Stimulated activated naive CD8-positive, alpha-beta T cell treated with anti-CD3 and anti-CD28 coated beads, Interleukin-15, amount 100 ng/mL, for 72 hours (primary cell): Measurements from ENCODE around the gene FRYL.
"Not testable (repeated sequence)": the region's sequence is repeated elsewhere in the genome, so short reads cannot be mapped to it uniquely, and the experiment has no call there.

Experiments used
- ATAC-seq: fragments of 150-1000 bp; cut with Tn5 transposase; 2 replicates; pipeline ENCODE4 v1.10.0; 2021; ENCODE audit warnings: mild to moderate bottlenecking, moderate library complexity
- DNase-seq, 2 donors: peaks; one replicate each; pipeline ENCODE4 v3.0.0; 2021 to 2022
- H3K27ac Mint-ChIP-seq, 2 donors: one replicate each; pipeline ENCODE4 v1.8.0; 2022; ENCODE audit warnings: mild to moderate bottlenecking in 2 of 2, mixed read lengths in 2 of 2, moderate library complexity in 2 of 2
- H3K27me3 Mint-ChIP-seq: one replicate; pipeline ENCODE4 v1.8.0; 2022; ENCODE audit warnings: mixed read lengths
- H3K4me1 Mint-ChIP-seq: one replicate; pipeline ENCODE4 v1.8.0; 2022; ENCODE audit warnings: mild to moderate bottlenecking, mixed read lengths
- H3K4me3 Mint-ChIP-seq, 2 donors: one replicate each; pipeline ENCODE4 v1.8.0; 2022; ENCODE audit warnings: mild to moderate bottlenecking in 2 of 2, mixed read lengths in 2 of 2, moderate library complexity in 1 of 2
- H3K9me3 Mint-ChIP-seq, 2 donors: one replicate each; pipeline ENCODE4 v1.8.0; 2022; ENCODE audit warnings: mixed read lengths in 2 of 2

FRYL gene

GRCh38 chr4:48704091-48704802, 75.8 kb downstream of the FRYL start:
- H3K27ac Mint-ChIP-seq, result no peak overlapping the region
- no peak overlapping the region for H3K4me3 Mint-ChIP-seq
- no peak for DNase-seq
- peaks cover 41% of the 10 kb centered on the region for H3K4me1 Mint-ChIP-seq
- H3K9me3 Mint-ChIP-seq, result no peaks in the 10 kb centered on the region
- H3K27me3 Mint-ChIP-seq, result no peaks in the 10 kb centered on the region
- ATAC-seq, result no peak

GRCh38 chr4:48699475-48699874, 80.6 kb downstream of the FRYL start:
- Mint-ChIP-seq H3K4me1 (peaks cover 69% of the 10 kb centered on the region), H3K4me3 (peak overlapping the region; percentile 26 to 65), H3K27ac (no peak overlapping the region), H3K9me3 (no peaks in the 10 kb centered on the region), H3K27me3 (no peaks in the 10 kb centered on the region)
- DNase-seq (no peak), ATAC-seq (peak; percentile 7)

DNA sequence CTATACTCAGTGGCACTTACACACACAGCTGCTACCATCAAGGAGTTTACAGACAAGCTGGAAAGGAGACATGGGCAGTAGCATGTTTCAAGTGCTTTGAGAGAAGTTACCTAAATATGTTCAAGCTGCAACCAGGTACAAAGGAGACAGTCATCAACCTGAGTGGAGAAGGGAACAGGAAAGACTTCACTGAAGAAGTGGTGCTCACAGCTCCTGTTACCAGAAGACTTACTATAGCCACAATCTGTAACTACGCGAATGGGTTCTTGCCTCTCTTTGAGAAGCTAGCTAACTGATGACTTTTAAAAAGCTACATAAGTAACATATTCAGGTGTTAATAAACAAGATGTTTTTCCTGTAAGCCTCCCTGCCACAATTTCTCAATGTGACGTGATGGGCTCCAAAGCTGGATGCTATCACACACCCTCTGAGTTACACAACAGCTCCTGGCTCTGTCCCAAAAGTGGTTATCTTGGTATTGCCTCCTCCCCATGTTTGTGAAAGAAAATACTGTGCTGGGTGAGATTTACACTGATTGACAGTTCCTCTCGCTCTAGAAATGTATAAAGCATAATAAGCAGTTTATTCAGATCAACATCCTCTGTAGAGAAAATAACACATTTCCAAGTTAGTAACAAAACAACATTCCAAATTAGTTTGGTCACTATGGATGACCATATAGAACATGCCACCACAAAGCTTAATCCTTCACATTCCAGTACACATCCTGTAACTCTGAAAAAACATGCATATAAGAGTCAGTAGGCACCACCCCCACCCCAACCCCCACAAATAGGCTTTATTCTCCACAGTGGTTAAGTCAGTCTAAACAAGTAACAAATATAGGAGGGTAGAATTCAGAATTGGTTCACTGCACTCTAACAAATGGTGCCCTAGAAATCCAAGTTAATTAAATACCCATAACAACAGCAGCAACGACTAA, 81.8 kb downstream of the FRYL start:
- Mint-ChIP-seq H3K27ac (peak overlapping the region in 1 of 2 donors; percentile 21), H3K9me3 (no peaks in the 10 kb centered on the region), H3K27me3 (no peaks in the 10 kb centered on the region), H3K4me1 (peaks cover 61% of the 10 kb centered on the region), H3K4me3 (no peak overlapping the region)
- no peak for DNase-seq
- ATAC-seq, result no peak

- not testable (repeated sequence) for H3K4me3 Mint-ChIP-seq, H3K27me3 Mint-ChIP-seq, ATAC-seq, DNase-seq, H3K9me3 Mint-ChIP-seq
- Mint-ChIP-seq H3K4me1 (peaks cover 64% of the 10 kb centered on the region), H3K27ac (peak overlapping the region in 1 of 2 donors; percentile 21)
Observed at GRCh38 chr4:48697516-48697915, 82.6 kb downstream of the FRYL start.

- no peak for ATAC-seq
- Mint-ChIP-seq H3K4me3 (no peak overlapping the region), H3K27me3 (no peaks in the 10 kb centered on the region), H3K9me3 (no peaks in the 10 kb centered on the region), H3K4me1 (peaks cover 60% of the 10 kb centered on the region), H3K27ac (no peak overlapping the region)
- no peak for DNase-seq
Observed at GRCh38 chr4:48694824-48695223, 85.3 kb downstream of the FRYL start.

DNA sequence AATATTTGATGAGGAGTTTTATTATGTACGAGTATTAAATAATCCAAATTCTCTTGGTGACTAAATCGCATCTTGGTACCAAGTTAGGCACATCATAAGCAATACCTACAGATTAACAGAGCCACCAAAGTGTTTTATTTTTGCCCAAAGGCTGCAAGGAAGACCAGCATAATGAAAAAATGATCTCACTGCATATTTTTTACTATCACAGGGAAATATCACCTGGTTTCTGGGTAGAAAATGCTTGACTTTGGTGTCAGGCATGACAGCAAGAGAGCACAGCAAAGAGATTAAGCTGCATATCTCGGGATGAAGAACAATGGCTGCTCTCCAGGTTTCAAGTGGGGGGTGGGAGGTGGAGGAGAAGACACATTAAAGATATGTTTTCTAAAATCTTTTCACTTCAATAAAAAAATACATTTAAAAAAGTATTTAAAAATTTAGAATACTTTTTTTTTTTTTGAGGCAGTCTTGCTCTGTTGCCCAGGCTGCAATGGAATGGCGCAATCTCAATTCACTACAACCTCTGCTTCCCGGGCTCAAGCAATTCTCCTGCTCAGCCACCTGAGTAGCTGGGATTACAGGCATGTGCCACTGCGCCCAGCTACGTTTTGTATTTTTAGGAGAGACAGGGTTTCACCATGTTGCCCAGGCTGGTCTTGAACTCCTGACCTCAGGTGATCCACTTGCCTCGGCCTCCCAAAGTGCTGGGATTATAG, 86.1 kb downstream of the FRYL start:
- ATAC-seq, result no peak
- H3K9me3 Mint-ChIP-seq, result no peaks in the 10 kb centered on the region
- DNase-seq, result no peak
- no peak overlapping the region for H3K27ac Mint-ChIP-seq
- H3K4me1 Mint-ChIP-seq, result peaks cover 52% of the 10 kb centered on the region
- no peak overlapping the region for H3K4me3 Mint-ChIP-seq
- H3K27me3 Mint-ChIP-seq, result no peaks in the 10 kb centered on the region

GRCh38 chr4:48692897-48693296, 87.2 kb downstream of the FRYL start:
- Mint-ChIP-seq H3K9me3 (no peaks in the 10 kb centered on the region), H3K27ac (peak overlapping the region in 1 of 2 donors; percentile 34), H3K4me1 (peaks cover 40% of the 10 kb centered on the region), H3K4me3 (no peak overlapping the region), H3K27me3 (no peaks in the 10 kb centered on the region)
- no peak for ATAC-seq
- no peak for DNase-seq

GRCh38 chr4:48692044-48692443, 88.0 kb downstream of the FRYL start:
- peak overlapping the region in 1 of 2 donors; percentile 34 for H3K27ac Mint-ChIP-seq
- peaks cover 34% of the 10 kb centered on the region for H3K4me1 Mint-ChIP-seq
- H3K4me3 Mint-ChIP-seq, result no peak overlapping the region
- DNase-seq (no peak), ATAC-seq (no peak)
- H3K27me3 Mint-ChIP-seq, result no peaks in the 10 kb centered on the region
- no peaks in the 10 kb centered on the region for H3K9me3 Mint-ChIP-seq

DNA sequence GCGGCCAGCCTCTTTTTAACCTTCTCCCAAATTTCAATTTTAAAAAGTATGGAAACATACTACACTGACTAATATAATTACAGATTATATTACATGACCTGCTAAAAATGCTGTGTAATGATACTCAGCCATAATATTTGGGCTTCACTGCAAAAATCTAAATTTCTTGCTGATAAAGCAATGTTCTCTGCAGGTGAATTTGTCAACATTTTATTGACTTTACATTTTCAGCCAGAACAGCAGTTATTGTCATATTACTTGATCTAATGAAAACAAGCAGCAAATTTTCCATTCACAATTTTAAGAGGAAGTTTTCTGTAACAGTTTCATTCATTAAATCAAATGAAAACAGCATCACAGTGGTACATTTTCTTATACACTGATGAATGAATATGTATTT, 91.1 kb downstream of the FRYL start:
- DNase-seq, result no peak
- H3K27me3 Mint-ChIP-seq, result no peaks in the 10 kb centered on the region
- no peaks in the 10 kb centered on the region for H3K9me3 Mint-ChIP-seq
- no peak overlapping the region for H3K4me3 Mint-ChIP-seq
- no peak overlapping the region for H3K27ac Mint-ChIP-seq
- no peak for ATAC-seq
- H3K4me1 Mint-ChIP-seq, result peaks cover 21% of the 10 kb centered on the region

DNA sequence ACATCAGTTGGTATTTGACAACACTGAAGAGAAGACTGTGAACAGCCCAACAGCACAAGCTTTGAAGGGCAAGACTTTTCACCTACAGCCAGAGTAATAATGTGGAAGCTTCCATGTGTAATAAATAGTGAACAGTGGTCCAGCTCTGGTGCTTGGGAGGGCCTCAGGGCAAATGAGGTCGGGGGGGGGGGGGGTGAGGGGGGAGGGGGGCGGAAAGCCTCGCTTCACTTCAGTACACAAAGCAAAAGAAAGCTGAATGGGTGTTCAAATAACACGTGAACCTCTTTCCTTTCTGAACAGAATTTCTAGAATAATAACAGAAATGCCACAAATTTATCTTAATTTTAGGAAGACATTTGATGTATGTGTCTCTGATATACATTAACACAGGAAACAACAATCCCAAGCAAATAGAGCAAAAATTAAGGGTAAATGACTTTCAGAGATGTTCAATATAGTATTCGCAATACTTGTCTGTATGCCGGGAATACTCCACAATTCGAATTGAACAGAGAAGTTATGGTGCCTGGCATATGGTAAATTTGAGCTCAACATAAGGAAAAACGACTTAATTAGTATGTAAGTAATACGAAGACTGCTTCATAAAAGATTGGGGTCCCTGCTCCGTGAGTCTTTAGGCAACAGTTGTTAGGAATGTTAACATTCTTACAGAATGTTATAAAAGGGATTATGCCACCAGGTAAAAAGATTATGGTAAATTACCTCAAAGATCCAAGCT, 92.6 kb downstream of the FRYL start:
- Mint-ChIP-seq H3K4me1 (peaks cover 21% of the 10 kb centered on the region), H3K9me3 (no peaks in the 10 kb centered on the region), H3K27me3 (no peaks in the 10 kb centered on the region), H3K4me3 (no peak overlapping the region), H3K27ac (no peak overlapping the region)
- ATAC-seq (no peak), DNase-seq (no peak)

GRCh38 chr4:48686369-48686768, 93.7 kb downstream of the FRYL start:
- no peaks in the 10 kb centered on the region for H3K9me3 Mint-ChIP-seq
- ATAC-seq (no peak), DNase-seq (no peak)
- H3K4me1 Mint-ChIP-seq, result peaks cover 31% of the 10 kb centered on the region
- no peaks in the 10 kb centered on the region for H3K27me3 Mint-ChIP-seq
- H3K4me3 Mint-ChIP-seq, result no peak overlapping the region
- no peak overlapping the region for H3K27ac Mint-ChIP-seq

GRCh38 chr4:48683784-48684666, 96.1 kb downstream of the FRYL start:
- H3K27me3 Mint-ChIP-seq, result no peaks in the 10 kb centered on the region
- H3K9me3 Mint-ChIP-seq, result no peaks in the 10 kb centered on the region
- ATAC-seq (peak; percentile 36), DNase-seq (no peak)
- H3K27ac Mint-ChIP-seq, result no peak overlapping the region
- H3K4me3 Mint-ChIP-seq, result no peak overlapping the region
- peaks cover 27% of the 10 kb centered on the region for H3K4me1 Mint-ChIP-seq

DNA sequence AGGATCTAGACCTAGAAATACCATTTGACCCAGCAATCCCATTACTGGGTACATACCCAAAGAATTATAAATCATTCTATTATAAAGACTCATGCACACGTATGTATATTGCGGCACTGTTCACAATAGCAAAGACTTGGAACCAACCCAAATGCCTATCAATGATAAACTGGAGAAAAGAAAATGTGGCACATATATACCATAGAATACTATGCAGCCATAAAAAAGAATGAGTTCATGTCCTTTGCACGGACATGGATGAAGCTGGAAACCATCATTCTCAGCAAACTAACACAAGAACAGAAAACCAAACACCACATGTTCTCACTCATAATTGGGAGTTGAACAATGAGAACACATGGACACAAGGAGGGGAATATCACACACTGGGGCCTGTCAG, 97.2 kb downstream of the FRYL start:
- Mint-ChIP-seq H3K27ac (peak overlapping the region in 1 of 2 donors; percentile 79), H3K4me1 (peaks cover 27% of the 10 kb centered on the region)

DNA sequence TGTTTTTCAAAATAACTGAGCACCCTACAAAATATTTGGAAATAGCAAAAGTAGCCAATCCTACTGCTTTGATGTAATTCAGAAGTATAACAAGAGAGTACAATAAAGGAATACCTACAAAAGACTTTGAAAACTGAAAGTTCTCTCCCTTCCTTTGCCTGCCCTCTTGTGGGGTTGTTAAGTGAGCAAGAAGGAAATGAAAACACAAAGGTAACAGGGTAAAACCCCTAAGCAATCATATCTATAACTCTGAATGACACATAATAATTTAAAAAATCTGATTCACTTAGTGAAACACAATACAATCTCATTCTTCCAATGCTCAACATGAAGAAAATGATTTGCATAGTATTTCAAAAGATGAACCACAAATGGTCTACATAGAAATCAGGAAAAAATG, 98.2 kb downstream of the FRYL start:
- peaks cover 27% of the 10 kb centered on the region for H3K4me1 Mint-ChIP-seq
- H3K27me3 Mint-ChIP-seq, result no peaks in the 10 kb centered on the region
- DNase-seq (no peak), ATAC-seq (peak; percentile 99)
- no peaks in the 10 kb centered on the region for H3K9me3 Mint-ChIP-seq
- H3K4me3 Mint-ChIP-seq, result peak overlapping the region in 1 of 2 donors; percentile 30
- H3K27ac Mint-ChIP-seq, result no peak overlapping the region

More for the DNA sequence above, 97.2 kb downstream of the FRYL start:
- not testable (repeated sequence) for H3K4me3 Mint-ChIP-seq, ATAC-seq, H3K9me3 Mint-ChIP-seq, H3K27me3 Mint-ChIP-seq, DNase-seq
